ENCODE measurements around the gene CLDN16.

DNA sequence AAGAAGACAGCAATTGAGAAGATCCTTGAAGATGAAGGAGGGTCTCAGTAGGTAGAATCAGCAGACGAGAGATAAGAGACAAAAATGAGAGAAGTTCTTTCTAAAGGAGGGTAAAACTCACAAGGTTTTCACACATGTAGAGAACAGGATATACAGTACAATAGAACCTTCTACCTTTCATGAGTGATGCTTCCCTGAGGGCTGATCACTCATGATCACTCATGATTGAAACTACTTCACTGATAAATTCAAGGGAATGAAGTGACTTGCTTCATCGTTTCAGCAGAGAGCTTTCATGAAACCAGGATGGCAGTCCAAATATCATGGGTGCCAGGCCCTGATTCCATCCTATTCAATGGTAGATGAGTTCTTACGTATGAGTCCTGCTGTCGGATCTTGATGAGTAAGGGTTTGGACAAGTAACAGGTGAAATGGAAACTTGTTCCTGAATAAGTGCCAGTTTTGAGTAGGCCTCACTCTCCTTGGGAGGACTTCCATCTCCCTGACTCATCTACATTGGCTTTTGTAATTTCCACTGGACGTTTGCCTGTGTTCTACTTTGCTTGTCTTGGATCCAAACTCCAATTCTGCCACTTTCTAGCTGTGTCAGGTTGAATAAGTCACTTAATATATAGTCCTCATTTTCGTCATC is 9.6 kb upstream of the CLDN16 start:
- TF ChIP-seq PAX5 (IDR thresholded peaks at IDR 0.05; ENCODE audit: insufficient read depth, low read length, severe bottlenecking) (no peak), POLR2AphosphoS5 (IDR thresholded peaks at IDR 0.05; ENCODE audit: low read depth, low read length) (no peak), POLR2A (IDR thresholded peaks at IDR 0.05; ENCODE audit: low read depth, low read length) (no peak), SPI1 (IDR thresholded peaks at IDR 0.05; ENCODE audit: low read depth, low read length) (no peak), TAF1 (IDR thresholded peaks at IDR 0.05; ENCODE audit: low read depth, low read length) (no peak)

Measured in GM12891 (cell line).